BE2C (cell line): ENCODE measurements around the gene ASAP2.

Experiments used
- DNase-seq: peaks from one replicate; pipeline ENCODE4 v3.0.0-alpha.2; 2020
- H3K27me3 ChIP-seq: fragments of 250-450 bp; sonication (Bioruptor Pico); 2 replicates; pipeline ENCODE4 v1.5.1; 2020; ENCODE audit warnings: mild to moderate bottlenecking
- H3K36me3 ChIP-seq: fragments of 250-450 bp; sonication (Bioruptor Pico); 2 replicates; pipeline ENCODE4 v1.5.1; 2020; ENCODE audit warnings: mild to moderate bottlenecking
- H3K4me1 ChIP-seq: fragments of 250-450 bp; sonication (Bioruptor Pico); 2 replicates; pipeline ENCODE4 v1.5.1; 2020
- H3K4me3 ChIP-seq: 2 replicates; pipeline ENCODE4 v1.5.1; 2011; ENCODE audit warnings: low read depth, low read length
- H3K9me3 ChIP-seq: fragments of 250-450 bp; sonication (Bioruptor Pico); 2 replicates; pipeline ENCODE4 v1.5.1; 2020
- CTCF ChIP-seq: IDR thresholded peaks from 2 replicates; pipeline ENCODE4 v1.5.1; 2012; ENCODE audit warnings: mild to moderate bottlenecking, low read depth, low read length

The ASAP2 gene

GRCh38 chr2:9424447-9425164 is 218.0 kb downstream of the ASAP2 start:
- TF ChIP-seq CTCF = no peak
- Histone ChIP-seq H3K36me3 (peaks cover 9% of the 10 kb centered on the region), H3K9me3 (no peaks in the 10 kb centered on the region), H3K4me3 (peak overlapping the region; percentile 98), H3K27me3 (no peaks in the 10 kb centered on the region), H3K4me1 (no peaks in the 10 kb centered on the region; the same call in none of the 2 replicates)
- DNase-seq = no peak

- no peak for DNase-seq
- H3K36me3 ChIP-seq = peaks cover 50% of the 10 kb centered on the region
- no peaks in the 10 kb centered on the region for H3K27me3 ChIP-seq
- no peak overlapping the region for H3K4me3 ChIP-seq
- TF ChIP-seq CTCF = no peak
- H3K9me3 ChIP-seq = no peaks in the 10 kb centered on the region
- peaks cover 10% of the 10 kb centered on the region for H3K4me1 ChIP-seq
Observed at GRCh38 chr2:9428965-9429577, 222.5 kb downstream of the ASAP2 start.

DNA sequence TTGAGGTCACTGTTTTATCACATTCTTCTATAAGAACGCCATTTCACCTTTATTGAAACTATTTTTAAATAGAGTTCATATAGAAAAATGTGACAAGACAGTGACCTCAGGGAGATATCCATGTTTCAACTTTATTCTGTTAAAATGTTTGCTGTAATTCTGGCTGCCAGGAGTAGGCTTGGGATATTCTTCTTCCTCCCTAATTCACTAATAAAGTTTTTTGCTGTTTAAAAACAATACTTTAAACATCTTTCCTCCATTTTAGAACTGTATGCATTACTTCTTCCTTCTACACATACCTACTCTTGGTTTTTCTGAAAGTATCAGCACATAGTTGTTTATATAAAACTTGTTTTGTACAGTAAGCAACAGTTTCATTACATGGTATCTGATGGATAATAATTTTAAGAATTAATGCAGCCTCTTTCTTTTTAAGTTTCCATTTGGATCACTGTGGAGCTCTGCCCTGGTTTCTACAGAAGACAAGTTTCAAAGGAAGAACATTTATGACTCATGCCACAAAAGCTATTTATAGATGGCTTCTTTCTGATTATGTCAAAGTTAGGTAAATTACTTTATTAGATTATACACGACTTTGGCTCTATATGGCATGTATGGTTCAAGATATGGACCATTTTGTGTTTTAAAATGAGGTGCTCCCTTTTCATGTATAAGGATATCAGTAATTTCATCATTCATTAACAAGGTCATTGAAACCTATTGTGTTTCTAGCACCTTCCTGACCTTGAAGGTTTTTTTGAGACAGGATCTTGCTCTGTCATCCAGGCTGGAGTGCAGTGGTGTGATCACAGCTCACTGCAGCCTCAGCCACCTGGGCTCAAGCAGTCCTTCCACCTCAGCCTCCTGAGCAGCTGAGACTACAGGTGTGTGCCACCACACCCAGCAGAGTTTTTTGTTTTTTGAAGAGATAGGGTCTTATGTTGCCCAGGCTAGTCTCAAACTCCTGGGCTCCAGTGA is 224.0 kb downstream of the ASAP2 start:
- DNase-seq = no peak
- Histone ChIP-seq H3K4me3 (no peak overlapping the region), H3K27me3 (no peaks in the 10 kb centered on the region)

DNA sequence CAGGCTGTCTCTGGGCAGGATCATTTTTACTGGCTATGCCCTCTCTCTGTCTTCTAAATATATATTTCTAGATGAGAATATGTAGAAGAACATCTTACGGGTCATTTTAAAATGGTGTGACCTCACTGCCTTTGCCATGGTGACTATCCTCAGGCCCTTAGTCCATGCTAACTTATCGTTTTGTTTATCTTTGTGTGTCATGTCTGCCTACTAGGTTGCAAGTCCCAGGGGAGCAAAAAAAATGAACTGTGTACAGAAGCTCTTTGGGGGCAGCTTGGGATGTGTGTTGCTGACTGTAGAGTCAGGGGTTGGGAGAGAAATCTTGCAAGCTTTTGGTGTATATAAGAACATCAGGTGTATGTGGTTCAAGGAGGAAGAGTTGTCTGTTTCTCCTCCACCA is 227.9 kb downstream of the ASAP2 start:
- TF ChIP-seq CTCF = no peak
- Histone ChIP-seq H3K9me3 (no peaks in the 10 kb centered on the region), H3K36me3 (peaks cover 84% of the 10 kb centered on the region), H3K4me3 (no peak overlapping the region), H3K4me1 (peaks cover 14% of the 10 kb centered on the region), H3K27me3 (no peaks in the 10 kb centered on the region)
- DNase-seq = peak; percentile 46

More for the DNA sequence above, 224.0 kb downstream of the ASAP2 start:
- TF ChIP-seq CTCF = no peak
- Histone ChIP-seq H3K4me1 (peaks cover 14% of the 10 kb centered on the region), H3K36me3 (peaks cover 56% of the 10 kb centered on the region), H3K9me3 (no peaks in the 10 kb centered on the region)

DNA sequence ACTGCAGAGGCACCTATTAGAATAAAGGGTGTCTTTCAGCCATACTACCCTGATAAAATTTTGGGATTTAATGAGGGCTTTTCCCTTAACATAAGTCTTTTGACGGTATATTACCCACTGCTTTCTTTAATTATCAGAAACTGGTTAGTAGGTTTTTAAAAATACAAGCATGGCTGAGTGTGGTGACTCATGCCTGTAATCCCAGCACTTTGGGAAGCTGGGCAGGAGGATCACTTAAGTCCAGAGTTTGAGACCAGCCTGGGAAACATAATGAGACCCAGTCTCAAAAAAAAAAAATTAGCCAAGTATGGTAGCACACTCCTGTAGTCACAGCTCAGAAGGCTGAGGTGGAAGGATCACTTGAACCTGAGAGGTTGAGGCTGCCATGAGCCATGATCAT is 232.9 kb downstream of the ASAP2 start:
- peaks cover 80% of the 10 kb centered on the region for H3K36me3 ChIP-seq
- H3K9me3 ChIP-seq = no peaks in the 10 kb centered on the region
- no peak for DNase-seq

More for the DNA sequence above, 232.9 kb downstream of the ASAP2 start:
- no peak overlapping the region for H3K4me3 ChIP-seq
- TF ChIP-seq CTCF = no peak
- H3K27me3 ChIP-seq = no peaks in the 10 kb centered on the region
- peaks cover 2% of the 10 kb centered on the region; the same call in 1 of the 2 replicates for H3K4me1 ChIP-seq
